GM19035 (cell line): ENCODE measurements around the gene CCZ1.
A peak's percentile ranks its signal among the peaks of the same experiment; 100 is the strongest.
"Not testable (repeated sequence)": the region's sequence is repeated elsewhere in the genome, so short reads cannot be mapped to it uniquely, and the experiment has no call there.

ENCODE experiments used
- ATAC-seq: cut with Tn5 transposase; IDR thresholded peaks from one replicate; pipeline ENCODE4 v1.9.1; 2021; ENCODE audit not compliant: unreplicated experiment

Gene CCZ1

GRCh38 chr7:5898480-5899224 is at the start of gene CCZ1:
Gene CCZ1 (plus strand): TSS chr7:5898733. CDS start chr7:5898800, 67 bp downstream.
- peak; percentile 83 for ATAC-seq

- no peak for ATAC-seq
Observed at GRCh38 chr7:5850944-5851343, 47.6 kb upstream of the CCZ1 start.

- ATAC-seq, result no peak
Observed at GRCh38 chr7:5854738-5855137, 43.8 kb upstream of the CCZ1 start.

GRCh38 chr7:5857041-5857575 is 41.4 kb upstream of the CCZ1 start:
- ATAC-seq, result not testable (repeated sequence)

GRCh38 chr7:5858494-5858893 is 40.0 kb upstream of the CCZ1 start:
- not testable (repeated sequence) for ATAC-seq

- not testable (repeated sequence) for ATAC-seq
Observed at GRCh38 chr7:5861281-5861680, 37.3 kb upstream of the CCZ1 start.

- not testable (repeated sequence) for ATAC-seq
Observed at GRCh38 chr7:5862753-5863366, 35.7 kb upstream of the CCZ1 start.

GRCh38 chr7:5865279-5865931 is 33.1 kb upstream of the CCZ1 start:
- ATAC-seq, result not testable (repeated sequence)

GRCh38 chr7:5867060-5867459 is 31.5 kb upstream of the CCZ1 start:
- no peak for ATAC-seq

- not testable (repeated sequence) for ATAC-seq
Observed at GRCh38 chr7:5868928-5869341, 29.6 kb upstream of the CCZ1 start.

GRCh38 chr7:5869691-5870090 is 28.8 kb upstream of the CCZ1 start:
- ATAC-seq, result no peak

GRCh38 chr7:5870311-5870710 is 28.2 kb upstream of the CCZ1 start:
- ATAC-seq, result no peak

- no peak for ATAC-seq
Observed at GRCh38 chr7:5872326-5872725, 26.2 kb upstream of the CCZ1 start.

- ATAC-seq, result not testable (repeated sequence)
Observed at GRCh38 chr7:5879591-5879990, 18.9 kb upstream of the CCZ1 start.

GRCh38 chr7:5880106-5880505 is 18.4 kb upstream of the CCZ1 start:
- ATAC-seq, result not testable (repeated sequence)

- ATAC-seq, result not testable (repeated sequence)
Observed at GRCh38 chr7:5884431-5884830, 14.1 kb upstream of the CCZ1 start.

- not testable (repeated sequence) for ATAC-seq
Observed at GRCh38 chr7:5888021-5888420, 10.5 kb upstream of the CCZ1 start.

GRCh38 chr7:5890244-5890643 is 8.3 kb upstream of the CCZ1 start:
- not testable (repeated sequence) for ATAC-seq

- no peak for ATAC-seq
Observed at GRCh38 chr7:5892498-5892897, 6.0 kb upstream of the CCZ1 start.

- ATAC-seq, result not testable (repeated sequence)
Observed at GRCh38 chr7:5897369-5897919, 1.1 kb upstream of the CCZ1 start.

- not testable (repeated sequence) for ATAC-seq
Observed at GRCh38 chr7:5903002-5903401, 4.5 kb downstream of the CCZ1 start.
